ENCODE data around the gene OTP.

- no peak for TF ChIP-seq POLR2A (IDR thresholded peaks at IDR 0.05)
- no peak for TF ChIP-seq CTCF (IDR thresholded peaks at IDR 0.05)
Measured at GRCh38 chr5:77629509-77630113, 8.9 kb downstream of the OTP start.
